Measurements from ENCODE around the gene NEK2. TPM values are rescaled to one million over a fixed set of nuclear protein-coding genes. Genes with fewer than 3 reads are reported as not detected.

Gene NEK2
- total and polyA plus RNA-seq, 2 of the 13 experiments (the other 11 are each of a cell fraction or from before 2014, with no cell fraction given) = 10.9 to 40.8 TPM

- TF ChIP-seq ETV5 (CRISPR knock-in tag; IDR thresholded peaks at IDR 0.05; ENCODE audit: borderline replicate concordance) (peak; percentile 96), TCF7 (IDR thresholded peaks at IDR 0.05; ENCODE audit: low read depth) (peak; percentile 97), SMAD1 (CRISPR knock-in tag; IDR thresholded peaks at IDR 0.05; ENCODE audit: borderline replicate concordance, low read depth) (no peak), MATR3 (CRISPR knock-in tag; IDR thresholded peaks at IDR 0.05) (no peak), PBX3 (CRISPR knock-in tag; IDR thresholded peaks at IDR 0.05; ENCODE audit: borderline replicate concordance) (no peak), ZBTB40 (IDR thresholded peaks at IDR 0.05) (no peak), ZBTB40 (CRISPR knock-in tag; IDR thresholded peaks at IDR 0.05) (peak; percentile 64; the same call in 1 of the 2 replicates), POLR2AphosphoS2 (IDR thresholded peaks at IDR 0.05; ENCODE audit: low read depth, low read length) (no peak), ZMYM2 (CRISPR knock-in tag; IDR thresholded peaks at IDR 0.05) (no peak), ZGPAT (CRISPR knock-in tag; IDR thresholded peaks at IDR 0.05) (peak; percentile 96), NONO (IDR thresholded peaks at IDR 0.05) (no peak), NONO (CRISPR knock-in tag; conservative IDR thresholded peaks at IDR 0.05) (peak; percentile 70; the same call in 1 of the 2 replicates)
Measured at GRCh38 chr1:211643324-211644212, 31.9 kb downstream of the NEK2 start (continued).

Measured in HepG2 (cell line).